ENCODE data around the gene PFKL.

The PFKL gene

GRCh38 chr21:44267655-44268142 lies 32.2 kb upstream of the PFKL start:
- TF ChIP-seq, protein P1, sequence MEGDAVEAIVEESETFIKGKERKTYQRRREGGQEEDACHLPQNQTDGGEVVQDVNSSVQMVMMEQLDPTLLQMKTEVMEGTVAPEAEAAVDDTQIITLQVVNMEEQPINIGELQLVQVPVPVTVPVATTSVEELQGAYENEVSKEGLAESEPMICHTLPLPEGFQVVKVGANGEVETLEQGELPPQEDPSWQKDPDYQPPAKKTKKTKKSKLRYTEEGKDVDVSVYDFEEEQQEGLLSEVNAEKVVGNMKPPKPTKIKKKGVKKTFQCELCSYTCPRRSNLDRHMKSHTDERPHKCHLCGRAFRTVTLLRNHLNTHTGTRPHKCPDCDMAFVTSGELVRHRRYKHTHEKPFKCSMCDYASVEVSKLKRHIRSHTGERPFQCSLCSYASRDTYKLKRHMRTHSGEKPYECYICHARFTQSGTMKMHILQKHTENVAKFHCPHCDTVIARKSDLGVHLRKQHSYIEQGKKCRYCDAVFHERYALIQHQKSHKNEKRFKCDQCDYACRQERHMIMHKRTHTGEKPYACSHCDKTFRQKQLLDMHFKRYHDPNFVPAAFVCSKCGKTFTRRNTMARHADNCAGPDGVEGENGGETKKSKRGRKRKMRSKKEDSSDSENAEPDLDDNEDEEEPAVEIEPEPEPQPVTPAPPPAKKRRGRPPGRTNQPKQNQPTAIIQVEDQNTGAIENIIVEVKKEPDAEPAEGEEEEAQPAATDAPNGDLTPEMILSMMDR (conservative IDR thresholded peaks at IDR 0.05; ENCODE audit: low read depth, low read length): no peak
- DNase-seq (ENCODE audit: low read depth): no peak
- H3K4me3 ChIP-seq (ENCODE audit: low read length): no peak overlapping the region

GRCh38 chr21:44269090-44269489 lies 30.8 kb upstream of the PFKL start:
- DNase-seq (ENCODE audit: low read depth): no peak
- no peak overlapping the region for H3K4me3 ChIP-seq (ENCODE audit: low read length)
- TF ChIP-seq, protein P1 (conservative IDR thresholded peaks at IDR 0.05; ENCODE audit: low read depth, low read length): no peak

- no peak for DNase-seq (ENCODE audit: low read depth)
- no peak overlapping the region for H3K4me3 ChIP-seq (ENCODE audit: low read length)
- TF ChIP-seq, protein P1 (conservative IDR thresholded peaks at IDR 0.05; ENCODE audit: low read depth, low read length): no peak
Measured at GRCh38 chr21:44271558-44272283, 28.1 kb upstream of the PFKL start.

GRCh38 chr21:44272284-44272858 lies 27.5 kb upstream of the PFKL start:
- no peak for DNase-seq (ENCODE audit: low read depth)
- TF ChIP-seq, protein P1 (conservative IDR thresholded peaks at IDR 0.05; ENCODE audit: low read depth, low read length): no peak
- H3K4me3 ChIP-seq (ENCODE audit: low read length): no peak overlapping the region

DNA sequence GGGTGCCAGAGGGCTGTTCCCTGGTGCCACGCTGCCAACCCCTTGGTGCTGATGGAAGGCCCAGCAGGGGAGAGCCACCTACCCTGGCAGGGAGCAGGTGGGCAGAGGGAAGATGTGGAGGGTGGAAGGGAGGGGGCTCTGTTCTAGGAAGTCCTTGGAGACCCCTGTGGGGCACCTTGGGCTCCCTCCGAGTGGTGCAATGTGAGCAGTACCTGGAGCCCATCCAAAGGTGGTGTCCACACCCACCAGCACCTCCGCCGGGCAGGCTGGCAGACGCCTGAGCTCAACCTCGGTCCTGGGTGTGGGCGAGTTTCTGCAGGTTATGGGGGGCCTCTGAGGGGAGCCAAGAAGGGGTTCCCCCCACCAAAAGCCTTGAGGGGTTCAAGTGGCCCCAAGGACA lies 26.8 kb upstream of the PFKL start:
- TF ChIP-seq, protein P1 (conservative IDR thresholded peaks at IDR 0.05; ENCODE audit: low read depth, low read length): no peak
- H3K4me3 ChIP-seq (ENCODE audit: low read length): no peak overlapping the region
- no peak for DNase-seq (ENCODE audit: low read depth)

- DNase-seq (ENCODE audit: low read depth): no peak
- TF ChIP-seq, protein P1 (conservative IDR thresholded peaks at IDR 0.05; ENCODE audit: low read depth, low read length): no peak
- no peak overlapping the region for H3K4me3 ChIP-seq (ENCODE audit: low read length)
Measured at GRCh38 chr21:44275041-44275440, 24.8 kb upstream of the PFKL start.

Measured in retinal pigment epithelial cell (primary cell).